Adrenal gland (tissue), 12 donors: ENCODE results near the gene WWC2. TPM values are rescaled to one million over a fixed set of nuclear protein-coding genes. Genes with fewer than 3 reads are reported as not detected.

Experiments used
- DNase-seq, 7 donors: peaks; one replicate each; pipeline ENCODE4 v3.0.0-alpha.2; 2019 to 2020
- H3K27ac ChIP-seq, 5 donors: fragments of 200-600 bp; sonication (generic) in 4 of 5; 1 replicate in 3 of 5; 2 replicates in 2 of 5; pipeline versions ENCODE4 v1.5.1 to v1.8.0; 2016 to 2020; ENCODE audit warnings: mild to moderate bottlenecking in 1 of 5
- H3K27me3 ChIP-seq: fragments of 200-600 bp; 2 replicates; pipeline ENCODE4 v1.8.0; 2021
- H3K36me3 ChIP-seq, 2 donors: fragments of 200-600 bp; replicated peaks in 1 of 2; 1 replicate in 1 of 2; 2 replicates in 1 of 2; pipeline versions ENCODE4 v1.5.1 to v1.8.0; 2018 to 2022
- H3K4me1 ChIP-seq, 2 donors: fragments of 200-600 bp; replicated peaks in 1 of 2; 1 replicate in 1 of 2; 2 replicates in 1 of 2; pipeline versions ENCODE4 v1.5.1 to v1.8.0; 2018 to 2021
- H3K4me3 ChIP-seq, 4 donors: fragments of 200-600 bp; sonication (generic) in 3 of 4; one replicate each; pipeline ENCODE4 v1.5.1; 2016 to 2018
- H3K9me3 ChIP-seq, 3 donors: fragments of 200-600 bp; sonication (generic) in 1 of 3; replicated peaks in 1 of 3; 1 replicate in 2 of 3; 2 replicates in 1 of 3; pipeline versions ENCODE4 v1.5.1 to v1.8.0; 2016 to 2021
- POLR2A ChIP-seq, 2 donors: fragments of 450-650 bp; IDR thresholded peaks; one replicate each; pipeline ENCODE4 v1.6.1; 2017; ENCODE audit warnings: antibody characterized with exemption in 2 of 2, mild to moderate bottlenecking in 2 of 2, moderate library complexity in 1 of 2
- WGBS, 4 donors: extraction: QIAGEN DNeasy Blood & Tissue Kit in 2 of 4; methylation state at CpG; one replicate each; pipeline versions ENCODE4 v1.1.5 to v1.1.7; 2013 to 2017; 5-methylcytosine and 5-hydroxymethylcytosine counted together
- intact Hi-C, 2 donors: fragments of 100-400 bp; cut with DNase I; formaldehyde crosslinking; loops; one replicate each; pipeline versions ENCODE4 v1.14.1 to v1.15.0; 2022 to 2023
- polyA plus RNA-seq, 3 donors: library from polyadenylated mRNA; stranded (reverse); fragments of 200-250 nt in 2 of 3; fragments of 350-450 nt in 1 of 3; fragmentation: Illumina TruSeq in 1 of 3; extraction: RNeasy Lipid Tissue Mini Kit (QIAGEN cat#74804) in 1 of 3; gene quantifications; one replicate each; pipeline ENCODE4 v1.2.3, GENCODE V29; 2013 to 2014
- total RNA-seq, 9 donors: library from RNA; depleted of rRNA in 4 of 9; stranded (reverse); fragments of >200 nt in 4 of 9; fragments of 120-200 nt in 1 of 9; fragmentation: NEBNext Ultra II Directional in 1 of 9; extraction: Animal tissue kit (Norgen Biotek cat#: 25700) in 1 of 9; gene quantifications; one replicate each; pipeline versions ENCODE4 v1.1.0 to v1.2.4, GENCODE V29; 2013 to 2023
- TF ChIP-seq, protein P1 (sequence below), 6 experiments: fragments of 450-650 bp in 4 of 6; fragments of 200-600 bp in 2 of 6; sonication (generic) in 1 of 6; IDR thresholded peaks; 1 replicate in 5 of 6; 2 replicates in 1 of 6; pipeline versions ENCODE4 v1.5.1 to v1.8.0; 2016 to 2021; ENCODE audit warnings: antibody characterized with exemption in 6 of 6, mild to moderate bottlenecking in 2 of 6, moderate library complexity in 1 of 6
- donor health status: healthy with polysubstance abuse.
- donor health status: Bipolar disorder and iron deficiency.
- donor health status: DM: yes; HTN: yes; CAD: no.
- donor health status: DM: no; HTN: no; CAD: no.
- donor health status: DM: no; HTN: no; CAD: no.
- donor health status: DM: yes; HTN: yes; CAD: no.

Gene WWC2
- total and polyA plus RNA-seq, 12 donors: 3.1 to 27.9 (median 17.4) TPM

- no peak for DNase-seq
- Histone ChIP-seq H3K9me3 (no peaks in the 10 kb centered on the region), H3K4me1 (peaks cover 0 to 18% of the 10 kb centered on the region in 2 donors), H3K27ac (no peak overlapping the region), H3K27me3 (no peaks in the 10 kb centered on the region), H3K36me3 (no peaks in the 10 kb centered on the region), H3K4me3 (no peak overlapping the region)
- 92 to 97% (median 94%) methylated on average over 6 of the region's 6 CpGs for WGBS, 4 donors
- no peak for TF ChIP-seq POLR2A (IDR thresholded peaks at IDR 0.05)
- TF ChIP-seq, protein P1, sequence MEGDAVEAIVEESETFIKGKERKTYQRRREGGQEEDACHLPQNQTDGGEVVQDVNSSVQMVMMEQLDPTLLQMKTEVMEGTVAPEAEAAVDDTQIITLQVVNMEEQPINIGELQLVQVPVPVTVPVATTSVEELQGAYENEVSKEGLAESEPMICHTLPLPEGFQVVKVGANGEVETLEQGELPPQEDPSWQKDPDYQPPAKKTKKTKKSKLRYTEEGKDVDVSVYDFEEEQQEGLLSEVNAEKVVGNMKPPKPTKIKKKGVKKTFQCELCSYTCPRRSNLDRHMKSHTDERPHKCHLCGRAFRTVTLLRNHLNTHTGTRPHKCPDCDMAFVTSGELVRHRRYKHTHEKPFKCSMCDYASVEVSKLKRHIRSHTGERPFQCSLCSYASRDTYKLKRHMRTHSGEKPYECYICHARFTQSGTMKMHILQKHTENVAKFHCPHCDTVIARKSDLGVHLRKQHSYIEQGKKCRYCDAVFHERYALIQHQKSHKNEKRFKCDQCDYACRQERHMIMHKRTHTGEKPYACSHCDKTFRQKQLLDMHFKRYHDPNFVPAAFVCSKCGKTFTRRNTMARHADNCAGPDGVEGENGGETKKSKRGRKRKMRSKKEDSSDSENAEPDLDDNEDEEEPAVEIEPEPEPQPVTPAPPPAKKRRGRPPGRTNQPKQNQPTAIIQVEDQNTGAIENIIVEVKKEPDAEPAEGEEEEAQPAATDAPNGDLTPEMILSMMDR (IDR thresholded peaks at IDR 0.05): no peak
- intact Hi-C loops: no loop called here
Observed at GRCh38 chr4:183144787-183145186, 45.7 kb downstream of the WWC2 start.

GRCh38 chr4:183145773-183146172 is 46.7 kb downstream of the WWC2 start:
- Histone ChIP-seq H3K36me3 (no peaks in the 10 kb centered on the region), H3K4me3 (no peak overlapping the region), H3K27me3 (no peaks in the 10 kb centered on the region), H3K27ac (no peak overlapping the region), H3K9me3 (no peaks in the 10 kb centered on the region), H3K4me1 (peaks cover 0 to 18% of the 10 kb centered on the region in 2 donors)
- TF ChIP-seq, protein P1 (IDR thresholded peaks at IDR 0.05): no peak
- no peak for TF ChIP-seq POLR2A (IDR thresholded peaks at IDR 0.05)
- WGBS, 4 donors: 73 to 83% (median 82%) methylated on average over 2 of the region's 2 CpGs
- DNase-seq: no peak
- intact Hi-C loops: no loop called here

GRCh38 chr4:183146478-183146877 is 47.4 kb downstream of the WWC2 start:
- Histone ChIP-seq H3K4me3 (no peak overlapping the region), H3K9me3 (no peaks in the 10 kb centered on the region), H3K36me3 (no peaks in the 10 kb centered on the region), H3K27me3 (no peaks in the 10 kb centered on the region), H3K4me1 (peaks cover 0 to 18% of the 10 kb centered on the region in 2 donors), H3K27ac (no peak overlapping the region)
- no peak for DNase-seq
- TF ChIP-seq, protein P1 (IDR thresholded peaks at IDR 0.05): no peak
- no peak for TF ChIP-seq POLR2A (IDR thresholded peaks at IDR 0.05)
- intact Hi-C loops: no loop called here
- 72 to 88% (median 81%) methylated on average over 4 of the region's 4 CpGs for WGBS, 4 donors

DNA sequence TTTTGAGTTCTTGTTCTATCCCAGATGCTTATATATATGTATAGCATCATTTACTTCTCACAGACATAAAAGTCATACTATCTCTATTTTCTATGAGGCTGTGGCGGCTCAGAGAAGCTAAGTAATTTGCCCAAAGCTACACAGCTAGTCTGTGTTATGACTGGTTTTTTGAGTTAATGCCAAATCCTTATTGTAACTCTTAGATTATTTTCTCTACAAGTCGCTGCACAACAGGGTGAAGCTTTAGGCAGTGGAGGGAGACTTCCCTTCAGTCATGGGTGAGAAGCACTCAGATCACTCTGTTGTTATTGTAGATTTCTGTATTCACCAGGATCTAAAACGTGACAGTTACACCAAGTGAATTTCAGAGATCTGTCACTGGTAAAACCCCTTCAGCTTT is 48.1 kb downstream of the WWC2 start:
- H3K27me3 ChIP-seq: no peaks in the 10 kb centered on the region
- TF ChIP-seq, protein P1 (IDR thresholded peaks at IDR 0.05): no peak
- no peak for TF ChIP-seq POLR2A (IDR thresholded peaks at IDR 0.05)
- DNase-seq: no peak
- H3K4me3 ChIP-seq: no peak overlapping the region
- no peaks in the 10 kb centered on the region for H3K36me3 ChIP-seq
- peaks cover 0 to 12% of the 10 kb centered on the region in 2 donors for H3K4me1 ChIP-seq
- no peaks in the 10 kb centered on the region for H3K9me3 ChIP-seq
- intact Hi-C loops: no loop called here
- no peak overlapping the region for H3K27ac ChIP-seq
- 86 to 92% (median 90%) methylated on average over 3 of the region's 3 CpGs for WGBS, 4 donors
